ENCODE measurements around the gene NRXN3.

The NRXN3 gene

GRCh38 chr14:78363008-78363407 lies 192.8 kb downstream of the NRXN3 start:
- DNase-seq (ENCODE audit: low read depth): no peak
- no peak overlapping the region for H3K4me3 ChIP-seq (ENCODE audit: low read length)
- no peak for TF ChIP-seq CTCF (conservative IDR thresholded peaks at IDR 0.05; ENCODE audit: low read length)

GRCh38 chr14:78367355-78367754 lies 197.2 kb downstream of the NRXN3 start:
- no peak for DNase-seq (ENCODE audit: low read depth)
- no peak for TF ChIP-seq CTCF (conservative IDR thresholded peaks at IDR 0.05; ENCODE audit: low read length)
- no peak overlapping the region for H3K4me3 ChIP-seq (ENCODE audit: low read length)

GRCh38 chr14:78383060-78383459 lies 212.9 kb downstream of the NRXN3 start:
- no peak overlapping the region for H3K4me3 ChIP-seq (ENCODE audit: low read length)
- no peak for TF ChIP-seq CTCF (conservative IDR thresholded peaks at IDR 0.05; ENCODE audit: low read length)
- no peak for DNase-seq (ENCODE audit: low read depth)

- no peak for DNase-seq (ENCODE audit: low read depth)
- H3K4me3 ChIP-seq (ENCODE audit: low read length): no peak overlapping the region
- no peak for TF ChIP-seq CTCF (conservative IDR thresholded peaks at IDR 0.05; ENCODE audit: low read length)
These were observed 228.0 kb downstream of the NRXN3 start for GRCh38 chr14:78398216-78398615.

GRCh38 chr14:78399316-78399889 lies 229.2 kb downstream of the NRXN3 start:
- no peak overlapping the region for H3K4me3 ChIP-seq (ENCODE audit: low read length)
- TF ChIP-seq CTCF (conservative IDR thresholded peaks at IDR 0.05; ENCODE audit: low read length): no peak
- no peak for DNase-seq (ENCODE audit: low read depth)

GRCh38 chr14:78401866-78402265 lies 231.7 kb downstream of the NRXN3 start:
- TF ChIP-seq CTCF (conservative IDR thresholded peaks at IDR 0.05; ENCODE audit: low read length): no peak
- DNase-seq (ENCODE audit: low read depth): no peak
- no peak overlapping the region for H3K4me3 ChIP-seq (ENCODE audit: low read length)

- no peak for DNase-seq (ENCODE audit: low read depth)
- H3K4me3 ChIP-seq (ENCODE audit: low read length): no peak overlapping the region
- no peak for TF ChIP-seq CTCF (conservative IDR thresholded peaks at IDR 0.05; ENCODE audit: low read length)
These were observed 233.2 kb downstream of the NRXN3 start for GRCh38 chr14:78403278-78403815.
